H7 (cell line): ENCODE data around the gene MAP1LC3B. TPM values are rescaled to one million over a fixed set of nuclear protein-coding genes. Genes with fewer than 3 reads are reported as not detected.

Experiments
- DNase-seq: peaks from one replicate; pipeline ENCODE4 v3.0.0; 2012
- H3K27me3 ChIP-seq: 2 replicates; pipeline ENCODE4 v1.6.0; 2011; ENCODE audit warnings: mild to moderate bottlenecking, low read length; ENCODE audit not compliant: control insufficient read depth, insufficient read depth
- H3K36me3 ChIP-seq: replicated peaks from 2 replicates; pipeline ENCODE4 v1.5.1; 2011; ENCODE audit warnings: low read length; ENCODE audit not compliant: control insufficient read depth, insufficient read depth
- H3K4me3 ChIP-seq: 2 replicates; pipeline ENCODE4 v1.5.1; 2011; ENCODE audit warnings: low read depth, mild to moderate bottlenecking, control low read depth, low read length, moderate library complexity; ENCODE audit not compliant: insufficient read depth
- total RNA-seq: library from RNA; depleted of rRNA; stranded (reverse); fragments of >200 nt; shearing (Covaris generic); gene quantifications from 2 replicates; pipeline ENCODE4 v1.2.3, GENCODE V29; 2014; rRNA removed

Gene MAP1LC3B
- total RNA-seq, 1 experiment from 2014 or later, result 15.8 TPM

DNA sequence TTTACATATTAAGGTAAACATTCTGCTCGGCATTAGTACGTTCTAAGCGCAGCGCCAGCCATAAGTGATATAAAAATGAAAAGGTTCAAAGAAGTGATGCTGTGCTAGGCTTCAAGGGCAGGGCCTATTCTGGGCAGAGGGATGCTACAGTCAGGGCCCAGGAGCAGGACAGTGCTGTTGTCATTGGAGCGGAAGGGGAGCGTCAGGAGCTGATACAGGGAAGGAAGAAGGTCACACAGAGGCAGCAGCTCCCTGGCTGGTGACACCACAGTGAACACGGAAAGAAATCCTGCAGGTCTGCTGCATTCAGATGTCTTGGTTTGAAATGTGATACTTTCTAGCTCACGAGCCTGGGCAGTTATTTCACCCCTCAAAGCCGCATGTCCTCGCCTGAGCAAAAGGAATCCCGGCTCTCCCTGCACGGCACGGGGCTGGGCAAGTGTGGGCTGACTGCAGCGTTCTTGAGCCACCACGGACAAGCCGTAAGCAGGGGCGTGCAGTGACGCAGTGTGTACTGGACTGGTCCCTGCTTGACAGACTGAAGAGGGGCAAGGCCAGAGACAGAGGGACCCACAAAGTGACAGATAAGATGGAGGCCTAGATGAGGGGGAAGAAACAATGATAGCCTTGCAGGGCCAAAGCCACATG is 59.6 kb downstream of the MAP1LC3B start:
- Histone ChIP-seq H3K27me3 (no peaks in the 10 kb centered on the region), H3K4me3 (no peak overlapping the region), H3K36me3 (peaks cover 8% of the 10 kb centered on the region)
- DNase-seq, result no peak

DNA sequence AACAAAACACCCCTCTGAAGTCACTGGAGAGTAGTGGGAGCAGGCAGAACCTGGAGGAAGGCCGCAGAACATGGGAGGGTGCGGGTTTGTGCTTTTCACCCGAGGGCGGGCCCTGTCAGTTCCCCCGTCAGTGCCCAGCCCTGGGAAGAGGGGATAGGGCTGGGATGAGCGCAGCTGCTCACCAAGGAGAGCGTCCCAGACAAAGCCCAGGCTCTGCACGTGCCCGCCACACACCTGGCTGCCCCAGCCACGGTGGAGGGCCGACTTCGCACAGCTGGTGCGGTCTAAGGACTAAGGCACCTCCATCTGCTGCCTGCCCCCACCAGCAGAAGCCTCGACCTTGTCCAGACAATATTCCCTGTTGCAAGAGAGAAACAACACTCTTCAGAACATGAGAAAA is 61.2 kb downstream of the MAP1LC3B start:
- Histone ChIP-seq H3K27me3 (no peaks in the 10 kb centered on the region), H3K4me3 (no peak overlapping the region), H3K36me3 (peaks cover 8% of the 10 kb centered on the region)
- no peak for DNase-seq

Other genes with a start within 250 kb of the MAP1LC3B start
- 4.4 and 5.1 TPM in 2 replicates for gene C16orf95, start 74.9 kb upstream of the MAP1LC3B start, total RNA-seq
- gene FBXO31, start 8.6 kb upstream of the MAP1LC3B start, total RNA-seq, result 24.4 and 27.6 TPM in 2 replicates
- gene ZCCHC14, start 100.7 kb downstream of the MAP1LC3B start, total RNA-seq, result 12.2 and 13.3 TPM in 2 replicates
- gene JPH3, start 210.2 kb downstream of the MAP1LC3B start, total RNA-seq, result 24.0 and 25.6 TPM in 2 replicates